Fibroblast of pulmonary artery (primary cell): ENCODE results near the gene HPCAL1.

Source experiments
- DNase-seq: peaks from one replicate; pipeline ENCODE4 v3.0.0-alpha.2; 2010; ENCODE audit warnings: low read depth
- H3K4me3 ChIP-seq: replicated peaks from 2 replicates; pipeline ENCODE4 v1.5.1; 2011; ENCODE audit warnings: low read depth, mild to moderate bottlenecking, control low read depth, low read length, moderate library complexity
- TF ChIP-seq, protein P1 (sequence below): IDR thresholded peaks from 2 replicates; pipeline ENCODE4 v1.5.1; 2011; ENCODE audit warnings: mild to moderate bottlenecking, control low read depth, low read length, inconsistent platforms; ENCODE audit errors: missing control alignments

Gene HPCAL1

GRCh38 chr2:10300997-10301940, 1.4 kb upstream of the HPCAL1 start:
- DNase-seq = no peak
- TF ChIP-seq, protein P1, sequence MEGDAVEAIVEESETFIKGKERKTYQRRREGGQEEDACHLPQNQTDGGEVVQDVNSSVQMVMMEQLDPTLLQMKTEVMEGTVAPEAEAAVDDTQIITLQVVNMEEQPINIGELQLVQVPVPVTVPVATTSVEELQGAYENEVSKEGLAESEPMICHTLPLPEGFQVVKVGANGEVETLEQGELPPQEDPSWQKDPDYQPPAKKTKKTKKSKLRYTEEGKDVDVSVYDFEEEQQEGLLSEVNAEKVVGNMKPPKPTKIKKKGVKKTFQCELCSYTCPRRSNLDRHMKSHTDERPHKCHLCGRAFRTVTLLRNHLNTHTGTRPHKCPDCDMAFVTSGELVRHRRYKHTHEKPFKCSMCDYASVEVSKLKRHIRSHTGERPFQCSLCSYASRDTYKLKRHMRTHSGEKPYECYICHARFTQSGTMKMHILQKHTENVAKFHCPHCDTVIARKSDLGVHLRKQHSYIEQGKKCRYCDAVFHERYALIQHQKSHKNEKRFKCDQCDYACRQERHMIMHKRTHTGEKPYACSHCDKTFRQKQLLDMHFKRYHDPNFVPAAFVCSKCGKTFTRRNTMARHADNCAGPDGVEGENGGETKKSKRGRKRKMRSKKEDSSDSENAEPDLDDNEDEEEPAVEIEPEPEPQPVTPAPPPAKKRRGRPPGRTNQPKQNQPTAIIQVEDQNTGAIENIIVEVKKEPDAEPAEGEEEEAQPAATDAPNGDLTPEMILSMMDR = no peak
- no peak overlapping the region for H3K4me3 ChIP-seq

DNA sequence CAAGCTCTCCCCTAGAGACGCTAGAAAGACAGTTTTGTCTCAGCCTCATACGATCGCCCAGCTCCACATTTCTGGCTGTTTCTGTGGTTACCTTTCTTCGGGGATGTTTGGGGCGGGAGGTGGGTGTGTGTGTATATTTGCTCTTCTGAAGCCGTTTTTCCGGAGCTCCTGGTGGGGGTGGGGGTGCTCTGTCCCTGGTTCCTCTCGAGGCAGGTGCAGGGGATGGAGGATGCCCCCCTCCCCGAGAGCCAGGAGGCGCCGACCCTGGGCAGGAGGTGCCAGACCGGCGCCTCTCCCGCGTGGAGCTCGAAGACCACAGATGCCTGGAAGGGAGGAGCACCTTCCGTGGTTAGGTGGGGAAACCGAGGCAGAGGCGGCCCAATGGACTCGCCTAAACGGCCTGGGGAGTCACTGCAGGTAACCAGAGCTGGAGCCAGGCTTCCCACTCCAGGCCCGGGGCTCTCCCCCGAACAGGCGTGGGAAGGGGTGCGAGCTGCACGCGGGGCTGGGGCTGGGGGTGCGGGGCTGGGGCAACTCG, 694 bp upstream of the HPCAL1 start:
- H3K4me3 ChIP-seq = peak overlapping the region; percentile 65
- TF ChIP-seq, protein P1 = no peak
- no peak for DNase-seq

- DNase-seq = no peak
- peak overlapping the region; percentile 65 for H3K4me3 ChIP-seq
- TF ChIP-seq, protein P1 = no peak
Observed at GRCh38 chr2:10303181-10303693, 533 bp downstream of the HPCAL1 start.

GRCh38 chr2:10303694-10304378, 1.1 kb downstream of the HPCAL1 start:
- DNase-seq = peak; percentile 45
- peak overlapping the region; percentile 65 for H3K4me3 ChIP-seq
- TF ChIP-seq, protein P1 = no peak

DNA sequence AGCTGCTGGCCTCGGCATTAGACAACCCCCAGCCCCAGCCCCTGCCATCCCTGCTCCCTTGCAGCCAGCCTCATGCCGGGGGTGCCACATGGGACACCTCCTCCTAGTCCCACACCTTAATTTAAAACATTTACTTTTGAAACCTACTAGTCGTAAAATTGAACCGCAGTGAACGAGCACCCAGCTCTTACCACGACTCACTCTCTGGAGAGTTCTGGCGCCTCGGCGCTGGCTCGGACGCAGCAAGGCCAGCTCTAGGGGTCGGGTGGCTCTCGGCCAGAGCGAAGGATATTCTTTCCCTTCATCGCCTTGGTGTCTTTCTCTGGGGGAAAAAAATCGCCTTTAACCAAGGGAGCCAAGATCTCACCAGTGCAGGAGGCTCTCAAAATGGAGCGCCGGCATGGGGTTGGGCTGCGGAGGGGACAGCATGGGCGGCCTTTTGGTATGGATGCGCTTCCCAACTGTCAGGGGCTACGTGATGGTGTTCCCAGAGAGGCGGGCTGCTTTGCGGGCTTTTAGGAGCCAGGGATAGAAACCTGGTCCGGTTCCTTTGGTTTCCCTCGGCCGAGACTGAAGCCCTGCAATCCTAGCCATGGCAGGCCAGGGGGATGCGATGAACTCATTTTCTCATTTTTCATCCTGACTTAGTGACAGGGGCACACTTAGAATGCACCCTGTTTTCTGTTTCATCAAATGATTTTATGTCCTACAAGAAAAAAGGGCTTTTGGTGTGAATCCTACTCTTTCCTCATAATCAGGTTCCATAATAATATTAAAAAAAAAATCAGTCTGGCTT, 2.0 kb downstream of the HPCAL1 start:
- peak overlapping the region; percentile 65 for H3K4me3 ChIP-seq
- DNase-seq = no peak
- TF ChIP-seq, protein P1 = no peak

- DNase-seq = no peak
- no peak overlapping the region for H3K4me3 ChIP-seq
- TF ChIP-seq, protein P1 = no peak
Observed at GRCh38 chr2:10305254-10305635, 2.5 kb downstream of the HPCAL1 start.
